Central memory CD8-positive, alpha-beta T cell (primary cell): ENCODE measurements around the gene TAS2R14.
A peak's percentile ranks its signal among the peaks of the same experiment; 100 is the strongest.

Experiments
- ATAC-seq: fragments of 150-1000 bp; cut with Tn5 transposase; replicated peaks from 2 replicates; pipeline ENCODE4 v1.10.0; 2022; ENCODE audit warnings: mild to moderate bottlenecking, moderate FRiP score, moderate number of reproducible peaks; ENCODE audit not compliant: poor library complexity, severe bottlenecking; ENCODE audit errors: extremely low read depth
- DNase-seq, 2 donors: peaks; one replicate each; pipeline ENCODE4 v3.0.0; 2021; ENCODE audit warnings: low spot score in 2 of 2
- H3K27ac Mint-ChIP-seq: one replicate; pipeline ENCODE4 v1.8.0; 2022; ENCODE audit warnings: low read depth, mild to moderate bottlenecking, moderate library complexity, mixed read lengths
- H3K27me3 Mint-ChIP-seq: one replicate; pipeline ENCODE4 v1.8.0; 2022; ENCODE audit warnings: mixed read lengths
- H3K36me3 Mint-ChIP-seq: one replicate; pipeline ENCODE4 v1.8.0; 2022; ENCODE audit warnings: mild to moderate bottlenecking, moderate library complexity, mixed read lengths; ENCODE audit not compliant: insufficient read depth
- H3K4me1 Mint-ChIP-seq: one replicate; pipeline ENCODE4 v1.8.0; 2022; ENCODE audit warnings: mixed read lengths
- H3K4me3 Mint-ChIP-seq: one replicate; pipeline ENCODE4 v1.8.0; 2022; ENCODE audit warnings: mild to moderate bottlenecking, moderate library complexity, mixed read lengths
- H3K9me3 Mint-ChIP-seq: one replicate; pipeline ENCODE4 v1.8.0; 2022; ENCODE audit warnings: mixed read lengths

TAS2R14 gene

GRCh38 chr12:10939163-10939562, at the start of gene TAS2R14:
TSS of gene TAS2R14 (minus strand) at chr12:10939263. CDS start at chr12:10939207, 56 bp downstream.
- ATAC-seq (no peak), DNase-seq (no peak)
- no peaks in the 10 kb centered on the region for H3K4me1 Mint-ChIP-seq
- no peak within 1 kb of the TSS for H3K27ac Mint-ChIP-seq
- no peak within 1 kb of the TSS for H3K4me3 Mint-ChIP-seq
- H3K9me3 Mint-ChIP-seq = no peaks in the 10 kb centered on the region
- no peaks in the 10 kb centered on the region for H3K36me3 Mint-ChIP-seq
- H3K27me3 Mint-ChIP-seq = no peaks in the 10 kb centered on the region

DNA sequence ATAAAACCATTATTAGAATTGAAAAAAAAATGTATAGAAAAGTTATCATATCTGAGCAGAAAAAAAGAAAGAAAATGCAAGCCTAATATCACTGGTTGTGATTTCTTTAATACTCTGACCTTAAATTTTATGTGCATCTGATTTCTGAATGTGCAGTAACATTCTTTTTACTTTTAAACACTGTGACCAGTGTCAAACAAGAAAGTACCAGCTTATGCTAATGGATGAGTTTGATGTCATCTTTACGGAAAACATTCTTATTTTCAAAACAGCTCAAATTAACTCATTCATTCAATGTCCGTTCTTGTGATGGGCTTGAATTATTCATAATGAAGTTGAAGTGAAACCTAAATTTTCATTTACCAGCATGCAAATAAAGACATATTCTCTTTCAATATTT, 47.7 kb upstream of the TAS2R14 start, which contains the start of gene TAS2R50:
Gene TAS2R50 (minus strand): TSS at position 101 of the 400 bp plus-strand sequence. CDS start 52 bp downstream, at position 49.
- Mint-ChIP-seq H3K4me3 (no peak within 1 kb of the TSS), H3K36me3 (no peaks in the 10 kb centered on the region), H3K4me1 (peaks cover 13% of the 10 kb centered on the region), H3K9me3 (peaks cover 4% of the 10 kb centered on the region), H3K27me3 (peaks cover 21% of the 10 kb centered on the region), H3K27ac (no peak within 1 kb of the TSS)
- no peak for DNase-seq
- no peak for ATAC-seq

GRCh38 chr12:10982244-10982643, 43.2 kb upstream of the TAS2R14 start:
- Mint-ChIP-seq H3K27me3 (peaks cover 39% of the 10 kb centered on the region), H3K27ac (no peak overlapping the region), H3K4me1 (peaks cover 21% of the 10 kb centered on the region), H3K9me3 (no peaks in the 10 kb centered on the region), H3K4me3 (no peak overlapping the region), H3K36me3 (no peaks in the 10 kb centered on the region)
- peak; percentile 95 for ATAC-seq
- DNase-seq = peak in 1 of 2 donors; percentile 63

GRCh38 chr12:10974965-10975364, 35.9 kb upstream of the TAS2R14 start:
- H3K9me3 Mint-ChIP-seq = no peaks in the 10 kb centered on the region
- peaks cover 2% of the 10 kb centered on the region for H3K36me3 Mint-ChIP-seq
- peaks cover 7% of the 10 kb centered on the region for H3K4me1 Mint-ChIP-seq
- H3K27me3 Mint-ChIP-seq = peaks cover 47% of the 10 kb centered on the region
- no peak overlapping the region for H3K4me3 Mint-ChIP-seq
- ATAC-seq (no peak), DNase-seq (no peak)
- no peak overlapping the region for H3K27ac Mint-ChIP-seq

DNA sequence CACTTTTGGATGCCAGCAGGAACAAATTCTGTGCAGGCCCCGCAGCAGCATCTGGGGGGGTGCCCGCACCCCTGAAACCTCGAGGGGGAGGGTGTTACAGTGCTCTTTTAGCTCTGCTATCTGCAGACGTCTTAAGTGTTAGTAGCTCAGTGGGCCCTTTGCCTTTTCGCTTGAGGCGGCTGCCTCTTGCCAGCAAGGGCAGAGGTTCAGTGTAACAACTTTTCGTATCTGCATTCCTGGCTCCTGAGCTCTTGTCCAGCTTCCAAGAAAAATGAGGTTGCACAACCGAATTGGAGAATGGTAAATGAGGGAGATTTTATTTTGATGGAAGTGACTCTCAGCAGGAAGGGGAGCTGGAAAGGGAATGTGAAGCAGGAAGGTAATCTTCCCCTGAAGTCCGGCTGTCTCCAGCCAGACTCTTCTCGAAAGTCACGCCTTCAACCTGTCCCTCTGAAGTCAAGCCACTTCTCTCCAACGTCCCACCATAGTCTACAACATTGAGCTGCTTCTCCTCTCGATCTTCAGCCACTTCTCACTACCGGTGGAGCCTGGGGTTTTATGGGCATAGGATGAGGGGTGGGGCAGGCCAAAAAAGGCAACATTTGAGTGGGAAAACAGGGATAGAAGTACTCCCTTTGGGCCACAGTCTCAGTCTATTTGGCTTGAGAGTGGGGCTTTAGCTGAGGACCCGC, 29.8 kb upstream of the TAS2R14 start:
- Mint-ChIP-seq H3K4me1 (no peaks in the 10 kb centered on the region), H3K27me3 (no peaks in the 10 kb centered on the region), H3K4me3 (no peak overlapping the region), H3K9me3 (no peaks in the 10 kb centered on the region), H3K27ac (no peak overlapping the region), H3K36me3 (peaks cover 2% of the 10 kb centered on the region)
- DNase-seq (no peak), ATAC-seq (no peak)

- Mint-ChIP-seq H3K36me3 (no peaks in the 10 kb centered on the region), H3K9me3 (no peaks in the 10 kb centered on the region), H3K27me3 (no peaks in the 10 kb centered on the region), H3K27ac (no peak overlapping the region), H3K4me1 (no peaks in the 10 kb centered on the region), H3K4me3 (no peak overlapping the region)
- DNase-seq (no peak), ATAC-seq (no peak)
Observed at GRCh38 chr12:10967409-10967808, 28.3 kb upstream of the TAS2R14 start.

DNA sequence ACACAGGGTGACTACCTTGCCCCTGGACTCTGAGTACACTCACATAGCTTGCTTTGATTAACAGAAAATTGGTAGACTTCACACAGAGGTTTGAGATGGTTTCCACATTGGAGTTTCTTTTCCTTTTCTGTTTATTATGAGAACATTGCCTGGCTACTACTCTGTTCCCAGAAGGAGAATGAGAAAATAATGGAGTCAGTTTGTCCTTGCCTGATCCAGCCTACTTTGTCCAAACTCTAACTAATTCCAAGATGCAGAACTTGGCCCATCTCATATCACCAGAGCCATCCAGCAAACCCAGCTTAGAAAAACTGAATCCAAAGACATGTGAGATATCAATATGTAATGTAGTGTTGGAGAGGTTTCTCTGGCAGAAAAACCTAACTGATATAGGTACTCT, 27.3 kb upstream of the TAS2R14 start:
- Mint-ChIP-seq H3K27ac (no peak overlapping the region), H3K27me3 (no peaks in the 10 kb centered on the region), H3K36me3 (no peaks in the 10 kb centered on the region), H3K9me3 (no peaks in the 10 kb centered on the region), H3K4me3 (no peak overlapping the region), H3K4me1 (peaks cover under 1% of the 10 kb centered on the region)
- DNase-seq (no peak), ATAC-seq (no peak)

DNA sequence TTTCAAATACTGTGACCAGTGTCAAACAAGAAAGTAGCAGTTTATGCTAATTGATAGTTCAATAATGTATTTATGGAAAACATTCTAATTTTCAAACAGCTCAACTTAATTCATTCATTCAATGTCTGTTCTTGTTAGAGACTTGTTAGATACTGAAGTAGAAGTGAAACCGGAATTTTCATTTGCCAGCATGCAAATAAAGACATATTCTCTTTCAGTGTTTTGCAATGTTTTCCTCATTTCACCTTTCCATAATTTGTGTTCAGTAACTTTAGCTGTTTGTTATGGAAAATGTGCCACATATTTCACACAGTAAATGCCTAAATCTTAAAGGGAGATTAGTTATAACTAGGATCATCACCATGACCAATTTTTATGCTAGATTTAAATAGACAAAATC, 26.4 kb upstream of the TAS2R14 start:
- no peaks in the 10 kb centered on the region for H3K27me3 Mint-ChIP-seq
- peaks cover 9% of the 10 kb centered on the region for H3K4me1 Mint-ChIP-seq
- no peaks in the 10 kb centered on the region for H3K9me3 Mint-ChIP-seq
- H3K4me3 Mint-ChIP-seq = no peak overlapping the region
- DNase-seq = no peak
- no peak overlapping the region for H3K27ac Mint-ChIP-seq
- H3K36me3 Mint-ChIP-seq = no peaks in the 10 kb centered on the region
- ATAC-seq = no peak

GRCh38 chr12:10960211-10960610, 21.1 kb upstream of the TAS2R14 start:
- peak; percentile 91 for ATAC-seq

DNA sequence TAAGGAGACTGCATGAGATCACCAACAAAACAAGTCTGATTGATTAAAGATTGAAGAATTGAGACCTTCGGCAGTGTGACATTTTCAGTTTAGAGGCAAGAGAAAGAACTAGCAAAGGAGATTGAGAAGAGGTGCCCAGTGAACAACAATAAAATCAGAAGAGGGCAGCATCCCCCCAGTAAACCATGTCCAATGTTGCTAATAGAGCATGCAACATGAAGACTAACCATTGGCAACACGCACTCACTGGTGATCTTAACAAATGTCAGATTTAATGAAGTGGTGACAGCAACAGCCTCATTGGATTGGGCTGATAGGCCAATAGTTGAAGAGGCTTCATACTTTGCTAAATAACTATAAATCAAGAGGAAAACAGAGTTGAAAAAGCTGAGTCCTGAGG, 20.7 kb upstream of the TAS2R14 start:
- peaks cover 41% of the 10 kb centered on the region for H3K4me1 Mint-ChIP-seq
- H3K27me3 Mint-ChIP-seq = no peaks in the 10 kb centered on the region
- H3K27ac Mint-ChIP-seq = peak overlapping the region; percentile 7
- H3K9me3 Mint-ChIP-seq = peaks cover 4% of the 10 kb centered on the region
- no peak overlapping the region for H3K4me3 Mint-ChIP-seq
- DNase-seq = no peak
- H3K36me3 Mint-ChIP-seq = peaks cover 4% of the 10 kb centered on the region
- peak; percentile 31 for ATAC-seq

More at GRCh38 chr12:10960211-10960610, 21.1 kb upstream of the TAS2R14 start:
- Mint-ChIP-seq H3K4me1 (peaks cover 37% of the 10 kb centered on the region), H3K27ac (peak overlapping the region; percentile 7), H3K9me3 (peaks cover 3% of the 10 kb centered on the region), H3K27me3 (no peaks in the 10 kb centered on the region), H3K4me3 (no peak overlapping the region), H3K36me3 (peaks cover 4% of the 10 kb centered on the region)
- no peak for DNase-seq

DNA sequence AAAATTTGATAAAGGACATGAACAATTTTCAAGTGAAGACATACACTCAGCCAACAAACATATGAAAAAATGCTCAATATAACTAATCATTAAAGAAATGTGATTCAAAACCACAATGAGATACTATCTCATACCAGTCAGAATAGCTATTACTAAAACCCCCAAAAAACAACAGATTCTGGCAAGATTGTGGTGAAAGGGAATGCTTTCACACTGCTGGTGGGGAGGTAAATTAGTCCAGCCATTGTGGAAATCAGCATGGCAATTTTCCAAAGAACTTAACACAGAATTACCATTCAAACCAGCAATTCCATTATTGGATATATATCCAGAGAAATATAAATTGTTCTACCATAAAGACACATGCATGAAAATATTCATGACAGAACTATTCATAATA, 18.7 kb upstream of the TAS2R14 start:
- H3K27me3 Mint-ChIP-seq = no peaks in the 10 kb centered on the region
- no peak for DNase-seq

GRCh38 chr12:10956085-10956484, 17.0 kb upstream of the TAS2R14 start:
- Mint-ChIP-seq H3K36me3 (peaks cover 4% of the 10 kb centered on the region), H3K27ac (no peak overlapping the region), H3K4me3 (no peak overlapping the region), H3K27me3 (no peaks in the 10 kb centered on the region), H3K9me3 (peaks cover 4% of the 10 kb centered on the region), H3K4me1 (peaks cover 53% of the 10 kb centered on the region)
- no peak for DNase-seq
- ATAC-seq = no peak

More for the DNA sequence above, 18.7 kb upstream of the TAS2R14 start:
- Mint-ChIP-seq H3K4me1 (peaks cover 56% of the 10 kb centered on the region), H3K36me3 (peaks cover 4% of the 10 kb centered on the region), H3K4me3 (no peak overlapping the region), H3K27ac (no peak overlapping the region), H3K9me3 (peaks cover 4% of the 10 kb centered on the region)
- ATAC-seq = no peak

GRCh38 chr12:10952645-10953044, 13.6 kb upstream of the TAS2R14 start:
- DNase-seq = no peak
- Mint-ChIP-seq H3K9me3 (peaks cover 4% of the 10 kb centered on the region), H3K27ac (no peak overlapping the region), H3K27me3 (no peaks in the 10 kb centered on the region), H3K4me1 (peaks cover 37% of the 10 kb centered on the region), H3K4me3 (no peak overlapping the region), H3K36me3 (no peaks in the 10 kb centered on the region)
- no peak for ATAC-seq
